Esophagus squamous epithelium (tissue), 5 donors: ENCODE results near the gene MTURN. TPM values are rescaled to one million over a fixed set of nuclear protein-coding genes. Genes with fewer than 3 reads are reported as not detected.

ENCODE experiments used
- DNase-seq: peaks from one replicate; lab custom pipeline; 2025; lab: John Stamatoyannopoulos, UW
- H3K27ac ChIP-seq, 4 donors: fragments of 200-600 bp; sonication (generic); one replicate each; pipeline ENCODE4 v1.5.1; 2016 to 2019; ENCODE audit warnings: mild to moderate bottlenecking in 1 of 4
- H3K27me3 ChIP-seq, 4 donors: fragments of 200-600 bp; sonication (generic); 1 replicate in 3 of 4; 2 replicates in 1 of 4; pipeline versions ENCODE4 v1.5.1 to v1.6.0; 2017 to 2021; ENCODE audit warnings: antibody characterized with exemption in 1 of 4
- H3K36me3 ChIP-seq, 3 donors: fragments of 200-600 bp; sonication (generic); one replicate each; pipeline ENCODE4 v1.5.1; 2016 to 2019
- H3K4me1 ChIP-seq, 3 donors: fragments of 200-600 bp; sonication (generic); one replicate each; pipeline ENCODE4 v1.5.1; 2017 to 2019
- H3K4me3 ChIP-seq, 4 donors: fragments of 200-600 bp; sonication (generic); 1 replicate in 3 of 4; 2 replicates in 1 of 4; pipeline ENCODE4 v1.5.1; 2016 to 2019; ENCODE audit warnings: mild to moderate bottlenecking in 2 of 4, moderate library complexity in 1 of 4
- H3K9me3 ChIP-seq, 3 donors: fragments of 200-600 bp; sonication (generic); one replicate each; pipeline ENCODE4 v1.5.1; 2016 to 2019
- POLR2A ChIP-seq, 4 donors: fragments of 450-650 bp; IDR thresholded peaks; one replicate each; pipeline ENCODE4 v1.6.1; 2017; ENCODE audit warnings: antibody characterized with exemption in 4 of 4, mild to moderate bottlenecking in 4 of 4, moderate library complexity in 3 of 4
- WGBS, 2 donors: methylation state at CpG; one replicate each; pipeline ENCODE4 v1.1.5; 2018; 5-methylcytosine and 5-hydroxymethylcytosine counted together
- intact Hi-C: fragments of 100-400 bp; cut with DNase I; formaldehyde crosslinking; loops from one replicate; pipeline ENCODE4 v1.15.0; 2022
- total RNA-seq, 4 donors: library from RNA; depleted of rRNA; stranded (reverse); fragments of >200 nt; gene quantifications; one replicate each; pipeline ENCODE4 v1.1.0, GENCODE V29; 2016
- TF ChIP-seq, protein P1 (sequence below), 6 experiments: fragments of 450-650 bp in 4 of 6; fragments of 200-600 bp in 2 of 6; sonication (generic) in 2 of 6; IDR thresholded peaks; one replicate each; pipeline ENCODE4 v1.5.1; 2016 to 2019; ENCODE audit warnings: antibody characterized with exemption in 6 of 6, mild to moderate bottlenecking in 4 of 6, moderate library complexity in 4 of 6
- donor health status: DM: yes; HTN: yes; CAD: no.

MTURN gene
- total RNA-seq, 4 donors from 2014 or later: 10.4 to 88.9 (median 18.6) TPM

DNA sequence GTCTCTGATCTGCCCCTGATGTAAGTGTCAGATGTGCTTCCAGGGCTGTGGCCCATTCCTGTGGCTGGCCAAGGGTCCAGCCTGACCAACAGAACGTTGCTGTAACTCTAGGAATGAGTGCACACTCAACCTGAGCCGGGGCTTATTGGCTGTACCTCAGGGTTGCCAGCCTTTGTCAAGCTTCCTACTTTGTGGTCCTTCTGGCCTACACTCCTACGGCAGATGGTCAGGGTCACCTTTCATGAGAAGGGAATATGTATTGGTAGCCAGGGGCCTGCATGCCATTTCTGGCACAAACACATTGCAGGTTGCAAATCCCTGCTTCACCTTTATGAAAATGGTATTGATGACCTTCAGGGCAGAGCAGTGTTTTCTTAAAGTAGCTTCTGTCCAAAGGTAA is 64.5 kb downstream of the MTURN start:
- no peak for TF ChIP-seq POLR2A (IDR thresholded peaks at IDR 0.05)
- TF ChIP-seq, protein P1, sequence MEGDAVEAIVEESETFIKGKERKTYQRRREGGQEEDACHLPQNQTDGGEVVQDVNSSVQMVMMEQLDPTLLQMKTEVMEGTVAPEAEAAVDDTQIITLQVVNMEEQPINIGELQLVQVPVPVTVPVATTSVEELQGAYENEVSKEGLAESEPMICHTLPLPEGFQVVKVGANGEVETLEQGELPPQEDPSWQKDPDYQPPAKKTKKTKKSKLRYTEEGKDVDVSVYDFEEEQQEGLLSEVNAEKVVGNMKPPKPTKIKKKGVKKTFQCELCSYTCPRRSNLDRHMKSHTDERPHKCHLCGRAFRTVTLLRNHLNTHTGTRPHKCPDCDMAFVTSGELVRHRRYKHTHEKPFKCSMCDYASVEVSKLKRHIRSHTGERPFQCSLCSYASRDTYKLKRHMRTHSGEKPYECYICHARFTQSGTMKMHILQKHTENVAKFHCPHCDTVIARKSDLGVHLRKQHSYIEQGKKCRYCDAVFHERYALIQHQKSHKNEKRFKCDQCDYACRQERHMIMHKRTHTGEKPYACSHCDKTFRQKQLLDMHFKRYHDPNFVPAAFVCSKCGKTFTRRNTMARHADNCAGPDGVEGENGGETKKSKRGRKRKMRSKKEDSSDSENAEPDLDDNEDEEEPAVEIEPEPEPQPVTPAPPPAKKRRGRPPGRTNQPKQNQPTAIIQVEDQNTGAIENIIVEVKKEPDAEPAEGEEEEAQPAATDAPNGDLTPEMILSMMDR (IDR thresholded peaks at IDR 0.05): no peak
- Histone ChIP-seq H3K27me3 (no peaks in the 10 kb centered on the region), H3K4me3 (no peak overlapping the region), H3K27ac (no peak overlapping the region), H3K36me3 (no peaks in the 10 kb centered on the region), H3K4me1 (peaks cover 0 to 6% (median 0%) of the 10 kb centered on the region in 3 donors), H3K9me3 (peaks cover 0 to 22% (median 6%) of the 10 kb centered on the region in 3 donors)
- intact Hi-C loops: no loop called here
- DNase-seq: no peak
- 83 to 90% methylated on average over 3 of the region's 3 CpGs for WGBS, 2 donors

DNA sequence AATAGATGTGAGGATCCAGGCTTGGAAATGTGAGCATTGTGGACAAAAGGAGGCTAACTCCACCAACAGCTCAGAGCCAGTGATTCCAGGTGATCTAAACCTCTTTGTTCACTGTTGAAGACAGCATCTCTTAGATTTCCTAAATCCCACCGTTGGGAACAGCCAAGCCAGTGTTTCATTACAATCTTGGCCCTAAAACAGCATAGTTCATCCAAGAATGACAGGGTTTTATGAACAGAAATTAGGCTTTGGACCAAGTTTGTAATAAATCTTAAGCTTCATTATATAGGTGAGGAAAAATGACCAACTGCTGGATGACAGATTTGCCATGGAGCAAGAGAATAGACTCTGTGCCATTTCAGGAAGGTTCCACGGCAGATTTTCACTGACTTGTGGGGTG is 65.8 kb downstream of the MTURN start:
- Histone ChIP-seq H3K36me3 (no peaks in the 10 kb centered on the region), H3K27me3 (no peaks in the 10 kb centered on the region), H3K27ac (no peak overlapping the region), H3K4me1 (peaks cover 0 to 6% (median 0%) of the 10 kb centered on the region in 3 donors), H3K4me3 (no peak overlapping the region), H3K9me3 (peaks cover 0 to 21% (median 6%) of the 10 kb centered on the region in 3 donors)
- intact Hi-C loops: no loop called here
- no peak for TF ChIP-seq POLR2A (IDR thresholded peaks at IDR 0.05)
- TF ChIP-seq, protein P1 (IDR thresholded peaks at IDR 0.05): no peak
- WGBS, 2 donors: 32 to 48% methylated on average over 2 of the region's 2 CpGs
- DNase-seq: no peak

DNA sequence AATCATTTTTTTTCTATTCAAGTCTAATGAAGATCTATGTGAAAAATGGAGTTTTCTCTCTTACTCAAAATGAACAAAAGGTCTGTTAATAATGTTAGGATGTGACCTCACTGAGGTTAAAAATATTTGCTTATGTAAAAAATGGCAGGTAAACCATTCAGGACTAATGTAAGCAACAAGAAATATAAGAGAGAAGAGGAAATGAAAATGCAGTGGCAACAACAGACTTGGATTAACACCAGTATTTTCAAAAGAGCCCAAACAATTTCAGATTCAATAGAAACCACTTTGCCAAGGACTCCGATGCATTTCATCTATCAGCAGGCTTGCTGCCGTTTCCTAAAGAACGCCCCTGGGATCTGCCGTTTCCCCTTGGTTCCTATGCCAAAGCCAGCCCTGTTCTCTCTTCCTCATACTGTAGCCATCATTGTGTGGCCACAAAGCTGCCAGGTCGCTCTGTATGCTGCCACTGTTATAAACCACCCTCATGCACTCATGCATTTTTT is 66.4 kb downstream of the MTURN start:
- no peaks in the 10 kb centered on the region for H3K36me3 ChIP-seq
- DNase-seq: no peak
- intact Hi-C loops: no loop called here
- H3K4me3 ChIP-seq: no peak overlapping the region
- H3K9me3 ChIP-seq: peaks cover 0 to 14% (median 1%) of the 10 kb centered on the region in 3 donors
- 63 to 67% methylated on average over 5 of the region's 5 CpGs for WGBS, 2 donors
- H3K4me1 ChIP-seq: peaks cover 0 to 9% (median 0%) of the 10 kb centered on the region in 3 donors
- TF ChIP-seq POLR2A (IDR thresholded peaks at IDR 0.05): no peak
- TF ChIP-seq, protein P1 (IDR thresholded peaks at IDR 0.05): no peak
- H3K27me3 ChIP-seq: no peaks in the 10 kb centered on the region
- H3K27ac ChIP-seq: no peak overlapping the region

DNA sequence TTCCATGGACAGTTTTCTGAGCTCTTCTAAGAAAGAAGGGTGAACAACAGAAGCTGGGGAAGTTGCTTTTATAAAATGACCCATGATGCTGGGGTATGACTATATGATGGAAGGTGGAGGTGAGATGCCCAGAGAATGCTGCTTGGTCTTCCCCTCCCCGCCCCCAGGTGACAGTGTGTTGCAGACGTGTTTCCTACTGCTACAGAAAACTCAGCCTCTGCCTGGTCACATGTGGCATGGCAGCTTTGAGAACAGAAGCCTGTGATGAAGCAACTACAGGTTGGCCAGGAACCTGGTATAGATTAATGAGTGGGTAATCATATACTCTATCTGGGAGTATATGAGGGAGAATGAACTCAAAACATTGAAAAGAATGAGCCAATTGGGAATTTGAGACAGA is 67.1 kb downstream of the MTURN start:
- H3K9me3 ChIP-seq: peaks cover 0 to 7% (median 0%) of the 10 kb centered on the region in 3 donors
- H3K27ac ChIP-seq: no peak overlapping the region
- H3K27me3 ChIP-seq: no peaks in the 10 kb centered on the region
- no peak for DNase-seq
- no peak for TF ChIP-seq POLR2A (IDR thresholded peaks at IDR 0.05)
- TF ChIP-seq, protein P1 (IDR thresholded peaks at IDR 0.05): no peak
- WGBS, 2 donors: 78% methylated on average over 2 of the region's 2 CpGs; no CpG with 5 or more reads in 1 of the 2 donors
- intact Hi-C loops: no loop called here
- H3K4me1 ChIP-seq: peaks cover 0 to 16% (median 0%) of the 10 kb centered on the region in 3 donors
- H3K4me3 ChIP-seq: no peak overlapping the region
- no peaks in the 10 kb centered on the region for H3K36me3 ChIP-seq

DNA sequence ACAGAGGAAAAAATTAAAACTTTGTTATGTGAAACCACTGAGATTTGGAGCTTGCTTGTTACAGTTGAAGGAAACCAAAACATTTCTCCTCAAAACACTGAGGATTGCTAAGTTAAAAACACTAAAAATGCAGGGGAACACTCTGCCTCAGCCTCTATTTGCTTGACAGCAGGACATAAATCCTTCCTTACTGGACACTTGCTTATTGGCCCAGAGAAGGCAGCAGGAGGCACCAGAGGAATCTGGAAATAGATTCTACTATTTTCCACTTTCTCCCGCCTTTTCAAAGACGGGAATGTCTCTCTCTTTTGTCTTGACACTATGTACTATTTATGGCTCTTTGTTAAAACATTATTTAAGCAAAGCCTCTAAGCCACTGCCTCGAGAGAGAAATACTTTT is 67.9 kb downstream of the MTURN start:
- DNase-seq: no peak
- Histone ChIP-seq H3K4me3 (no peak overlapping the region), H3K9me3 (no peaks in the 10 kb centered on the region), H3K4me1 (peaks cover 0 to 18% (median 0%) of the 10 kb centered on the region in 3 donors), H3K27ac (no peak overlapping the region), H3K36me3 (no peaks in the 10 kb centered on the region), H3K27me3 (no peaks in the 10 kb centered on the region)
- TF ChIP-seq, protein P1 (IDR thresholded peaks at IDR 0.05): no peak
- TF ChIP-seq POLR2A (IDR thresholded peaks at IDR 0.05): no peak
- WGBS, 2 donors: 46 to 48% methylated on average over 3 of the region's 3 CpGs
- intact Hi-C loops: no loop called here
